H9 (cell line): ENCODE measurements around the gene TKTL1. TPM values are rescaled to one million over a fixed set of nuclear protein-coding genes. Genes with fewer than 3 reads are reported as not detected.

ENCODE experiments used
- DNase-seq: peaks from one replicate; pipeline ENCODE4 v3.0.0-alpha.2; 2017
- H2AFZ ChIP-seq: one replicate; pipeline ENCODE4 v1.6.1; 2013; ENCODE audit warnings: mild to moderate bottlenecking, low read length, control low read depth, moderate library complexity
- H2AK5ac ChIP-seq: 2 replicates; pipeline ENCODE4 v1.6.1; 2013; ENCODE audit warnings: low read length, control low read depth, mixed read lengths; ENCODE audit not compliant: insufficient read length
- H2BK120ac ChIP-seq: one replicate; pipeline ENCODE4 v1.6.1; 2013; ENCODE audit warnings: low read depth, mild to moderate bottlenecking, low read length, control low read depth, inconsistent platforms; ENCODE audit not compliant: poor library complexity, severe bottlenecking
- H2BK12ac ChIP-seq: 2 replicates; pipeline ENCODE4 v1.6.1; 2013; ENCODE audit warnings: low read length, control low read depth, mixed read lengths, low read depth; ENCODE audit not compliant: insufficient read length
- H2BK15ac ChIP-seq: 2 replicates; pipeline ENCODE4 v1.6.1; 2013; ENCODE audit warnings: low read depth, low read length, control low read depth
- H2BK20ac ChIP-seq: one replicate; pipeline ENCODE4 v1.6.1; 2013; ENCODE audit warnings: low read depth, mild to moderate bottlenecking, low read length, control low read depth, inconsistent platforms; ENCODE audit not compliant: poor library complexity, severe bottlenecking
- H2BK5ac ChIP-seq: 2 replicates; pipeline ENCODE4 v1.6.1; 2013; ENCODE audit warnings: low read length, control low read depth, mixed read lengths; ENCODE audit not compliant: insufficient read length
- H3K14ac ChIP-seq: 2 replicates; pipeline ENCODE4 v1.6.1; 2013; ENCODE audit warnings: low read length, control low read depth; ENCODE audit not compliant: insufficient read depth
- H3K18ac ChIP-seq: 2 replicates; pipeline ENCODE4 v1.6.1; 2013; ENCODE audit warnings: low read depth, mild to moderate bottlenecking, mixed read lengths, low read length, control low read depth; ENCODE audit not compliant: insufficient read length
- H3K23ac ChIP-seq: 2 replicates; pipeline ENCODE4 v1.6.1; 2013; ENCODE audit warnings: low read length, control low read depth, mixed read lengths, low read depth; ENCODE audit not compliant: insufficient read length
- H3K23me2 ChIP-seq: 2 replicates; pipeline ENCODE4 v1.6.1; 2013; ENCODE audit warnings: low read depth, mild to moderate bottlenecking, mixed read lengths, low read length, control low read depth; ENCODE audit not compliant: insufficient read length, poor library complexity, severe bottlenecking
- H3K27ac ChIP-seq: 2 replicates; pipeline ENCODE4 v1.5.1; 2013; ENCODE audit warnings: low read length, control low read depth, mixed read lengths, low read depth; ENCODE audit not compliant: insufficient read length
- H3K27me3 ChIP-seq: 2 replicates; pipeline ENCODE4 v1.6.1; 2013; ENCODE audit warnings: low read length, control low read depth, inconsistent platforms; ENCODE audit not compliant: insufficient read depth
- H3K4ac ChIP-seq: 2 replicates; pipeline ENCODE4 v1.6.1; 2013; ENCODE audit warnings: low read depth, mild to moderate bottlenecking, control low read depth, inconsistent platforms, low read length, moderate library complexity
- H3K4me1 ChIP-seq: 2 replicates; pipeline ENCODE4 v1.6.1; 2013; ENCODE audit warnings: low read length, control low read depth, inconsistent platforms; ENCODE audit not compliant: insufficient read depth
- H3K4me2 ChIP-seq: 2 replicates; pipeline ENCODE4 v1.6.1; 2013; ENCODE audit warnings: low read length, control low read depth, mixed read lengths; ENCODE audit not compliant: insufficient read length, insufficient read depth
- H3K56ac ChIP-seq: 2 replicates; pipeline ENCODE4 v1.6.1; 2013; ENCODE audit warnings: low read depth, mild to moderate bottlenecking, mixed read lengths, low read length, control low read depth; ENCODE audit not compliant: insufficient read length
- H3K79me1 ChIP-seq: 2 replicates; pipeline ENCODE4 v1.6.1; 2013; ENCODE audit warnings: low read depth, mild to moderate bottlenecking, moderate library complexity, low read length, control low read depth, inconsistent platforms; ENCODE audit not compliant: insufficient read depth, poor library complexity, severe bottlenecking
- H3K79me2 ChIP-seq: 2 replicates; pipeline ENCODE4 v1.6.1; 2013; ENCODE audit warnings: low read length, control low read depth, inconsistent platforms; ENCODE audit not compliant: insufficient read depth
- H3K9ac ChIP-seq: 2 replicates; pipeline ENCODE4 v1.6.1; 2013; ENCODE audit warnings: low read length, control low read depth, mixed read lengths; ENCODE audit not compliant: insufficient read length; ENCODE audit errors: extremely low read depth
- H3K9me3 ChIP-seq: one replicate; pipeline ENCODE4 v1.6.1; 2013; ENCODE audit warnings: low read depth, low read length, inconsistent platforms; ENCODE audit not compliant: control insufficient read depth
- H3T11ph ChIP-seq: one replicate; pipeline ENCODE4 v1.6.1; 2013; ENCODE audit warnings: mild to moderate bottlenecking, low read length, control low read depth, inconsistent platforms
- H4K20me1 ChIP-seq: one replicate; pipeline ENCODE4 v1.6.1; 2013; ENCODE audit not compliant: control insufficient read depth, insufficient read length, insufficient read depth
- H4K5ac ChIP-seq: 2 replicates; pipeline ENCODE4 v1.6.1; 2013; ENCODE audit warnings: low read depth, mild to moderate bottlenecking, mixed read lengths, low read length, control low read depth; ENCODE audit not compliant: insufficient read length
- H4K8ac ChIP-seq: replicated peaks from 2 replicates; pipeline ENCODE4 v1.6.1; 2013; ENCODE audit warnings: low read length, control low read depth, mixed read lengths, low read depth; ENCODE audit not compliant: insufficient read length
- H4K91ac ChIP-seq: 2 replicates; pipeline ENCODE4 v1.6.1; 2013; ENCODE audit warnings: low read depth, mild to moderate bottlenecking, moderate library complexity, mixed read lengths, low read length, control low read depth; ENCODE audit not compliant: insufficient read length
- H3K27ac Mint-ChIP-seq, 3 experiments: 2 replicates in 2 of 3; 3 replicates in 1 of 3; pipeline ENCODE4 v1.8.0; 2020 to 2021; ENCODE audit warnings: mixed read lengths in 3 of 3, mild to moderate bottlenecking in 1 of 3, moderate library complexity in 1 of 3
- H3K27me3 Mint-ChIP-seq: 2 replicates; pipeline ENCODE4 v1.8.0; 2021; ENCODE audit warnings: low read depth, mild to moderate bottlenecking, moderate library complexity, mixed read lengths
- H3K36me3 Mint-ChIP-seq, 3 experiments: 2 replicates in 2 of 3; 3 replicates in 1 of 3; pipeline ENCODE4 v1.8.0; 2020 to 2021; ENCODE audit warnings: low read depth in 3 of 3, mixed read lengths in 3 of 3; ENCODE audit not compliant: insufficient read depth in 1 of 3
- H3K4me1 Mint-ChIP-seq, 2 experiments: 2 replicates each; pipeline ENCODE4 v1.8.0; 2020; ENCODE audit warnings: mixed read lengths in 2 of 2
- H3K4me3 Mint-ChIP-seq, 2 experiments: 2 replicates in 1 of 2; 3 replicates in 1 of 2; pipeline ENCODE4 v1.8.0; 2020 to 2021; ENCODE audit warnings: mild to moderate bottlenecking in 2 of 2, mixed read lengths in 2 of 2, moderate library complexity in 1 of 2
- H3K9me3 Mint-ChIP-seq, 2 experiments: 2 replicates in 1 of 2; 3 replicates in 1 of 2; pipeline ENCODE4 v1.8.0; 2020; ENCODE audit warnings: mild to moderate bottlenecking in 2 of 2, mixed read lengths in 2 of 2, moderate library complexity in 1 of 2
- CTCF ChIP-seq: fragments of 200-600 bp; sonication (generic); conservative IDR thresholded peaks from 3 replicates; pipeline ENCODE4 v1.8.0; 2021; ENCODE audit warnings: antibody characterized with exemption, mild to moderate bottlenecking
- whole genome bisulfite sequencing: extraction: QIAGEN DNeasy Blood & Tissue Kit; methylation state at CpG from one replicate; pipeline ENCODE4 v1.1.7; 2013; ENCODE audit warnings: missing lambda C conversion rate, low lambda C conversion rate, mixed read lengths; ENCODE audit not compliant: insufficient read length; ENCODE audit errors: extremely low coverage; 5-methylcytosine and 5-hydroxymethylcytosine counted together
- total RNA-seq: library from RNA; stranded (reverse); gene quantifications from 2 replicates; pipeline ENCODE4 v1.2.1, GENCODE V29; 2021

Gene TKTL1
- total RNA-seq, 1 experiment from 2014 or later: not detected

DNA sequence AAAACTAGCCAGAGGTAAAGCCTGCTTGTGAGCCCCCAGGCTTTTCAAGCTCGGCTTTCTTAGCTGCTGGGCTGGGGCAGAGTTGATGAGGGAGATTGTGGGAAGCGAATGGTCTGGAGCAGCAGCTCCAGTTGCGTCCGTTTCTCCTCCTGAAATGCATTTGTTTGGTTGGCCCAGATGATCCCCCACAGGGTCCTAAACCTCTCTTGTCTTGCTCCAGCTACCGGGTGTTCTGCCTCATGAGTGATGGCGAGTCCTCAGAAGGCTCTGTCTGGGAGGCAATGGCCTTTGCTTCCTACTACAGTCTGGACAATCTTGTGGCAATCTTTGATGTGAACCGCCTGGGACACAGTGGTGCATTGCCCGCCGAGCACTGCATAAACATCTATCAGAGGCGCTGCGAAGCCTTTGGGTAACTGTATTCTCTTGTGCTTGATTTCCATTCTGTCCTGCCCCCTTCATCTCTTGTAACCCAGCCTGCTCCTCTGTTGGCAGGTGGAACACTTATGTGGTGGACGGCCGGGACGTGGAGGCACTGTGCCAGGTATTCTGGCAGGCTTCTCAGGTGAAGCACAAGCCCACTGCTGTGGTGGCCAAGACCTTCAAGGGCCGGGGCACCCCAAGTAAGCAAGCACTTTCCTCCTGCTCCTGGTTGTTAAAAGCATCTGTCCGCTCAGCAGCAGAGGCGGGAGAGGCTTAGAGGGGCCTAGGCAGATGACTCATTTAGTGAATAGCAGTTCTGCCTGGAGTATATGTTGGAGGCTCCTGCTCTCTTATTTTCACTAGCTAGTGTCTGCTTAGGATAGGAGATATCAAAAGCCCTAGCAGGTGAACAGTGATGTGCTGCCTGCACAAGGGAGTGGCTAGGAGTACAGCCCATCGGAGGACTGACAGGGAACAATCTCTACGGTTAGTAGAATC is 15.3 kb downstream of the TKTL1 start:
- Histone ChIP-seq H3K18ac (no peak overlapping the region), H3K56ac (no peak overlapping the region), H4K5ac (no peak overlapping the region), H2BK12ac (no peak overlapping the region), H3K9ac (no peak overlapping the region), H3K27ac (no peak overlapping the region), H3K4me1 (no peaks in the 10 kb centered on the region), H3K23ac (no peak overlapping the region), H3K27me3 (no peaks in the 10 kb centered on the region), H3K23me2 (no peaks in the 10 kb centered on the region), H2AFZ (no peak overlapping the region), H3K4me2 (no peak overlapping the region), H4K8ac (no peak overlapping the region), H3K4ac (no peak overlapping the region), H2BK15ac (no peak overlapping the region), H2BK20ac (no peak overlapping the region), H3K14ac (no peak overlapping the region), H4K91ac (no peak overlapping the region), H2BK120ac (no peak overlapping the region), H3T11ph (no peak overlapping the region), H3K9me3 (peaks cover 67% of the 10 kb centered on the region), H3K79me2 (no peaks in the 10 kb centered on the region), H2BK5ac (no peak overlapping the region), H4K20me1 (no peaks in the 10 kb centered on the region), H3K79me1 (no peaks in the 10 kb centered on the region), H2AK5ac (no peak overlapping the region)
- Mint-ChIP-seq H3K9me3 (peaks cover 75 to 81% of the 10 kb centered on the region in 2 experiments), H3K27me3 (peaks cover 21% of the 10 kb centered on the region), H3K36me3 (peaks cover 0 to 4% (median 0%) of the 10 kb centered on the region in 3 experiments; a peak in 3 of 7 replicates), H3K27ac (no peak overlapping the region), H3K4me3 (no peak overlapping the region), H3K4me1 (peaks cover 2 to 4% of the 10 kb centered on the region in 2 experiments; a peak in 3 of 4 replicates)
- no peak for TF ChIP-seq CTCF
- WGBS: no CpG with 5 or more reads among the region's 19 CpGs
- DNase-seq: no peak
